Endometrium (tissue), 2 donors: Measurements from ENCODE around the gene GRK3.

ENCODE experiments used
- FAIRE-seq: peaks from 2 replicates; lab custom pipeline; 2012; peaks lifted over from hg19 to GRCh38; lab: Jason Lieb, UNC
- donor health status: control.
- donor health status: control.

Gene GRK3

GRCh38 chr22:25663654-25664053, 99.2 kb downstream of the GRK3 start:
- no peak for FAIRE-seq

GRCh38 chr22:25666308-25666707, 101.8 kb downstream of the GRK3 start:
- FAIRE-seq = no peak

GRCh38 chr22:25668437-25668836, 104.0 kb downstream of the GRK3 start:
- peak; percentile 79 for FAIRE-seq

GRCh38 chr22:25669253-25670069, 105.0 kb downstream of the GRK3 start:
- no peak for FAIRE-seq

- FAIRE-seq = no peak
Measured at GRCh38 chr22:25670070-25670461, 105.6 kb downstream of the GRK3 start.

- no peak for FAIRE-seq
Measured at GRCh38 chr22:25672289-25673084, 108.0 kb downstream of the GRK3 start.

- no peak for FAIRE-seq
Measured at GRCh38 chr22:25673713-25674112, 109.2 kb downstream of the GRK3 start.

- no peak for FAIRE-seq
Measured at GRCh38 chr22:25677631-25678030, 113.2 kb downstream of the GRK3 start.

- FAIRE-seq = no peak
Measured at GRCh38 chr22:25680051-25680450, 115.6 kb downstream of the GRK3 start.

- FAIRE-seq = no peak
Measured at GRCh38 chr22:25680956-25681355, 116.5 kb downstream of the GRK3 start.

- FAIRE-seq = no peak
Measured at GRCh38 chr22:25682109-25682508, 117.6 kb downstream of the GRK3 start.

- FAIRE-seq = no peak
Measured at GRCh38 chr22:25688627-25689026, 124.2 kb downstream of the GRK3 start.

GRCh38 chr22:25689631-25690030, 125.2 kb downstream of the GRK3 start:
- FAIRE-seq = no peak

GRCh38 chr22:25690798-25691197, 126.3 kb downstream of the GRK3 start:
- no peak for FAIRE-seq

- no peak for FAIRE-seq
Measured at GRCh38 chr22:25692397-25693267, 128.2 kb downstream of the GRK3 start.

GRCh38 chr22:25693268-25693565, 128.7 kb downstream of the GRK3 start:
- FAIRE-seq = no peak

- no peak for FAIRE-seq
Measured at GRCh38 chr22:25694196-25694907, 129.9 kb downstream of the GRK3 start.

GRCh38 chr22:25695146-25695545, 130.7 kb downstream of the GRK3 start:
- no peak for FAIRE-seq

GRCh38 chr22:25696763-25697162, 132.3 kb downstream of the GRK3 start:
- no peak for FAIRE-seq

- FAIRE-seq = no peak
Measured at GRCh38 chr22:25697181-25697664, 132.7 kb downstream of the GRK3 start.

GRCh38 chr22:25697978-25698377, 133.5 kb downstream of the GRK3 start:
- no peak for FAIRE-seq

GRCh38 chr22:25698461-25698860, 134.0 kb downstream of the GRK3 start:
- no peak for FAIRE-seq
